ENCODE data around the gene FHOD3.

GRCh38 chr18:36397033-36397432, 99.5 kb downstream of the FHOD3 start:
- TF ChIP-seq CTCF (IDR thresholded peaks at IDR 0.05) = no peak
- no peak for TF ChIP-seq POLR2AphosphoS5 (IDR thresholded peaks at IDR 0.05; ENCODE audit: low read depth, low read length)
- no peak for TF ChIP-seq REST (IDR thresholded peaks at IDR 0.05; ENCODE audit: insufficient read depth in 1 of 2, low read depth in 2 of 2, low read length in 1 of 2)
- TF ChIP-seq TCF7L2 (IDR thresholded peaks at IDR 0.05; ENCODE audit: low read depth, low read length) = no peak
- TF ChIP-seq SIN3A (IDR thresholded peaks at IDR 0.05; ENCODE audit: borderline replicate concordance, insufficient read depth, low read depth, low read length) = no peak

Data from Panc1 (cell line).